Panc1 (cell line): Measurements from ENCODE around the gene FAM163B. TPM values are rescaled to one million over a fixed set of nuclear protein-coding genes. Genes with fewer than 3 reads are reported as not detected.

Source experiments
- ATAC-seq: fragments of 200-7000 bp; cut with Tn5 transposase; 2 replicates; pipeline ENCODE4 v1.9.1; 2020; ENCODE audit warnings: mild to moderate bottlenecking, moderate library complexity
- BruUV-seq: library from RNA; stranded (reverse); fragments of 400-500 nt; replicated peaks from 2 replicates; lab custom pipeline; 2021; lab: Mats Ljungman, UMichigan
- CTCF ChIA-PET: fragments of 300-600 bp; sonication (Branson Sonifier 250); formaldehyde crosslinking; loops from one replicate; lab custom pipeline; 2022; ENCODE audit warnings: antibody characterized with exemption; lab: Charles Lee
- POLR2A ChIA-PET: fragments of 300-600 bp; sonication (Branson Sonifier 250); formaldehyde crosslinking; loops from one replicate; lab custom pipeline; 2022; ENCODE audit warnings: antibody characterized with exemption; lab: Charles Lee
- DNase-seq: peaks from one replicate; pipeline ENCODE4 v3.0.0-alpha.2; 2010; ENCODE audit warnings: low read depth, low spot score
- H3K27ac ChIP-seq: 2 replicates; pipeline ENCODE4 v1.5.1; 2011; ENCODE audit warnings: mild to moderate bottlenecking, low read length, inconsistent platforms
- H3K27me3 ChIP-seq: fragments of 200-500 bp; sonication (Bioruptor generic); 2 replicates; pipeline ENCODE4 v1.6.0; 2014; ENCODE audit warnings: low read length, inconsistent platforms; ENCODE audit not compliant: control insufficient read depth, insufficient read depth
- H3K36me3 ChIP-seq: fragments of 200-500 bp; sonication (Bioruptor generic); 2 replicates; pipeline ENCODE4 v1.5.1; 2014; ENCODE audit warnings: inconsistent platforms, mild to moderate bottlenecking, low read length, moderate library complexity; ENCODE audit not compliant: control insufficient read depth, insufficient read depth
- H3K4me1 ChIP-seq: 2 replicates; pipeline ENCODE4 v1.5.1; 2011; ENCODE audit warnings: inconsistent platforms, mild to moderate bottlenecking, low read length, moderate library complexity; ENCODE audit not compliant: control insufficient read depth, insufficient read depth
- H3K4me3 ChIP-seq, 2 experiments: 2 replicates each; pipeline ENCODE4 v1.5.1; 2011 to 2012; ENCODE audit warnings: low read depth in 2 of 2, low read length in 2 of 2, mild to moderate bottlenecking in 2 of 2, inconsistent platforms in 1 of 2, moderate library complexity in 1 of 2
- H3K9me3 ChIP-seq: fragments of 200-500 bp; sonication (Bioruptor generic); 2 replicates; pipeline ENCODE4 v1.5.1; 2014; ENCODE audit warnings: low read depth, mild to moderate bottlenecking, inconsistent platforms, low read length, moderate library complexity; ENCODE audit not compliant: control insufficient read depth, insufficient read depth
- POLR2AphosphoS5 ChIP-seq: IDR thresholded peaks from 2 replicates; pipeline ENCODE4 v1.6.1; 2012; ENCODE audit warnings: mild to moderate bottlenecking, low read depth, low read length, moderate library complexity
- REST ChIP-seq, 2 experiments: IDR thresholded peaks; 2 replicates each; pipeline ENCODE4 v1.6.1; 2011 to 2012; ENCODE audit warnings: low read depth in 2 of 2, control low read depth in 1 of 2, low read length in 1 of 2, mild to moderate bottlenecking in 1 of 2, moderate library complexity in 1 of 2; ENCODE audit not compliant: insufficient read depth in 1 of 2
- SIN3A ChIP-seq: IDR thresholded peaks from 2 replicates; pipeline ENCODE4 v1.6.1; 2012; ENCODE audit warnings: low read depth, mild to moderate bottlenecking, low read length, moderate library complexity, borderline replicate concordance; ENCODE audit not compliant: insufficient read depth
- TCF7L2 ChIP-seq: IDR thresholded peaks from 2 replicates; pipeline ENCODE4 v1.6.1; 2011; ENCODE audit warnings: mild to moderate bottlenecking, low read depth, low read length, inconsistent platforms
- in situ Hi-C: cut with HindIII; loops from 2 replicates; pipeline ENCODE4 v1.10.0; 2016; ENCODE audit warnings: low sequenced_read_pairs, low pct_unique_long_range_greater_than_20kb
- intact Hi-C: fragments of 100-400 bp; cut with micrococcal nuclease; formaldehyde crosslinking; loops from one replicate; pipeline ENCODE4 v1.10.0; 2022; ENCODE audit not compliant: unreplicated experiment
- total RNA-seq: library from RNA; stranded (reverse); gene quantifications from one replicate; pipeline ENCODE4 v1.2.1, GENCODE V29; 2021; ENCODE audit not compliant: unreplicated experiment
- TF ChIP-seq, protein P1 (sequence below): fragments of 450-650 bp; IDR thresholded peaks from 2 replicates; pipeline ENCODE4 v1.5.1; 2017; ENCODE audit warnings: mild to moderate bottlenecking

Gene FAM163B
- total RNA-seq, 1 experiment from 2014 or later: not detected

DNA sequence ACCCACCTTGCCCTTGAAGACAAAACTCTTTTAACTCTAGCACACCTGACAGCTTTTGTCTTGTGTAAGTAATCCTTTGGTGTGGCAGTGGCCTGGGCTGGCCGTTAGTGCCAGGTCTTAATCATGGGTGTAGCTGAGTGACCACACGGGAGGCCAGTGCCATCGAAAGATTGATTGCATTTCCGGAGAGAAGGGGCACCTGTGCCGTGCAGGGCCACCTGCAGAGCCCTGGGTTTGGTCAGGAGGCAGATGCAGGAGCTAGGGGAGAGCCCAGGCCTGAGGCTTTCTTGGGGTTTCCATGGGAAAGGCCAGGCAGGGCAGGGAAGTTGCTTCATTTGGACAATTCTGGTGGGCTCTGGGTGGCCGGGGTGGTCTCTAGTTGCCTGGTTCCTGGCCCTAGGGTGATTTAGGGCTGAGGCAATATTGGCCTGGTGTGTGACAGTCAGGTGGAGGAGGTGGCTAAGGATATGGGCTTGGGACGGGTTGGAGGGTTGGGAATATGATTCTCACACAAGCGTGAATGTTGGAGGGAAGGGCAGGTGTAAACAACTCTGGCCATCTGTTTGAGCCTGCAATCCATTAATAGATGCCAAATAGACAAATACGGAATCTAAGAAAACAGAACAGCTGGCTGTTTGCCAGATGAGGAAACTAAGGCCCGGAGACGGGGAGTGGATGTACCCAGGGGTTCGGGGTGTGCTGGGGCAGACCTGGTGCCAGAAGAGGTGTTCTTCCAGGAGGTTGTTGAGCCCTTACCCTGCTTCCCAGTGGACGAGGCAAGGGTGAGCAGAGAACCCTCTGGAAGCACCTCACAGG, 31.6 kb upstream of the FAM163B start:
- Histone ChIP-seq H3K9me3 (no peaks in the 10 kb centered on the region), H3K27me3 (no peaks in the 10 kb centered on the region), H3K4me1 (no peaks in the 10 kb centered on the region), H3K36me3 (no peaks in the 10 kb centered on the region), H3K27ac (no peak overlapping the region), H3K4me3 (no peak overlapping the region)
- in situ Hi-C loops (no loop called here), intact Hi-C loops (no loop called here)
- POLR2A ChIA-PET: no interaction called here
- BruUV-seq: no TSS peak
- no peak for ATAC-seq
- CTCF ChIA-PET: no interaction called here
- DNase-seq: no peak
- TF ChIP-seq, protein P1, sequence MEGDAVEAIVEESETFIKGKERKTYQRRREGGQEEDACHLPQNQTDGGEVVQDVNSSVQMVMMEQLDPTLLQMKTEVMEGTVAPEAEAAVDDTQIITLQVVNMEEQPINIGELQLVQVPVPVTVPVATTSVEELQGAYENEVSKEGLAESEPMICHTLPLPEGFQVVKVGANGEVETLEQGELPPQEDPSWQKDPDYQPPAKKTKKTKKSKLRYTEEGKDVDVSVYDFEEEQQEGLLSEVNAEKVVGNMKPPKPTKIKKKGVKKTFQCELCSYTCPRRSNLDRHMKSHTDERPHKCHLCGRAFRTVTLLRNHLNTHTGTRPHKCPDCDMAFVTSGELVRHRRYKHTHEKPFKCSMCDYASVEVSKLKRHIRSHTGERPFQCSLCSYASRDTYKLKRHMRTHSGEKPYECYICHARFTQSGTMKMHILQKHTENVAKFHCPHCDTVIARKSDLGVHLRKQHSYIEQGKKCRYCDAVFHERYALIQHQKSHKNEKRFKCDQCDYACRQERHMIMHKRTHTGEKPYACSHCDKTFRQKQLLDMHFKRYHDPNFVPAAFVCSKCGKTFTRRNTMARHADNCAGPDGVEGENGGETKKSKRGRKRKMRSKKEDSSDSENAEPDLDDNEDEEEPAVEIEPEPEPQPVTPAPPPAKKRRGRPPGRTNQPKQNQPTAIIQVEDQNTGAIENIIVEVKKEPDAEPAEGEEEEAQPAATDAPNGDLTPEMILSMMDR: no peak
- no peak for TF ChIP-seq REST (IDR thresholded peaks at IDR 0.05; ENCODE audit: insufficient read depth in 1 of 2, low read depth in 2 of 2, low read length in 1 of 2)
- no peak for TF ChIP-seq POLR2AphosphoS5
- no peak for TF ChIP-seq SIN3A
- TF ChIP-seq TCF7L2: no peak

GRCh38 chr9:133640160-133640559, 31.0 kb upstream of the FAM163B start:
- in situ Hi-C loops: no loop called here
- Histone ChIP-seq H3K4me1 (no peaks in the 10 kb centered on the region), H3K4me3 (no peak overlapping the region), H3K27me3 (no peaks in the 10 kb centered on the region), H3K36me3 (no peaks in the 10 kb centered on the region), H3K27ac (no peak overlapping the region), H3K9me3 (no peaks in the 10 kb centered on the region)
- ATAC-seq: no peak
- no peak for DNase-seq
- TF ChIP-seq SIN3A (no peak), POLR2AphosphoS5 (no peak), REST (IDR thresholded peaks at IDR 0.05; ENCODE audit: insufficient read depth in 1 of 2, low read depth in 2 of 2, low read length in 1 of 2) (no peak), TCF7L2 (no peak)
- TF ChIP-seq, protein P1: no peak
- intact Hi-C loops: no loop called here
- ChIA-PET CTCF (no interaction called here), POLR2A (no interaction called here)
- BruUV-seq: no TSS peak
